Breast epithelium (tissue), 3 donors: ENCODE measurements around the gene DHCR24.

ENCODE experiments used
- POLR2A ChIP-seq: fragments of 450-650 bp; IDR thresholded peaks from one replicate; pipeline ENCODE4 v1.6.1; 2016; ENCODE audit warnings: antibody characterized with exemption, mild to moderate bottlenecking, moderate library complexity
- TF ChIP-seq, protein P1 (sequence below), 3 donors: fragments of 450-650 bp; IDR thresholded peaks; one replicate each; pipeline ENCODE4 v1.5.1; 2016 to 2017; ENCODE audit warnings: antibody characterized with exemption in 3 of 3, mild to moderate bottlenecking in 3 of 3, moderate library complexity in 3 of 3

DNA sequence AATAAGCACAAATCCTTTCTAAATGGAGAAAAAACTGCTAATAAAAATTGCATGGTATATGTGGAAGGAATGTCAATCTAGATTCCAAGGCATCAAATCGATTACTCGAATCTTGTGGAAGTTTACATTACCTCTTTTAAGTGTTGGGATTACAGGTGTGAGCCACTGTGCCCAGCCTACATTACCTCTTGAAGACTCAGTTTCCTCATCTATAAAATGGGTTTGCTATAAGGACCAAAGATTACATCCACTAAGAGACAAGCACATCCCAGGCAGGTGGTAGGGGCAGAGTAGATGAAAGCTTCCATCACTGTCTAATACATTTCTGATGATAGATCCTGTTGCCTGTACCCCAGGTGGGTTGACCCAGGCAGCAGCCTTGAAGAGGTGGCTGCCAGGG lies 16.1 kb downstream of the DHCR24 start:
- TF ChIP-seq, protein P1, sequence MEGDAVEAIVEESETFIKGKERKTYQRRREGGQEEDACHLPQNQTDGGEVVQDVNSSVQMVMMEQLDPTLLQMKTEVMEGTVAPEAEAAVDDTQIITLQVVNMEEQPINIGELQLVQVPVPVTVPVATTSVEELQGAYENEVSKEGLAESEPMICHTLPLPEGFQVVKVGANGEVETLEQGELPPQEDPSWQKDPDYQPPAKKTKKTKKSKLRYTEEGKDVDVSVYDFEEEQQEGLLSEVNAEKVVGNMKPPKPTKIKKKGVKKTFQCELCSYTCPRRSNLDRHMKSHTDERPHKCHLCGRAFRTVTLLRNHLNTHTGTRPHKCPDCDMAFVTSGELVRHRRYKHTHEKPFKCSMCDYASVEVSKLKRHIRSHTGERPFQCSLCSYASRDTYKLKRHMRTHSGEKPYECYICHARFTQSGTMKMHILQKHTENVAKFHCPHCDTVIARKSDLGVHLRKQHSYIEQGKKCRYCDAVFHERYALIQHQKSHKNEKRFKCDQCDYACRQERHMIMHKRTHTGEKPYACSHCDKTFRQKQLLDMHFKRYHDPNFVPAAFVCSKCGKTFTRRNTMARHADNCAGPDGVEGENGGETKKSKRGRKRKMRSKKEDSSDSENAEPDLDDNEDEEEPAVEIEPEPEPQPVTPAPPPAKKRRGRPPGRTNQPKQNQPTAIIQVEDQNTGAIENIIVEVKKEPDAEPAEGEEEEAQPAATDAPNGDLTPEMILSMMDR (IDR thresholded peaks at IDR 0.05): no peak
- TF ChIP-seq POLR2A: no peak
